ENCODE measurements around the gene PRRT1B.
"Not testable (repeated sequence)": the region's sequence is repeated elsewhere in the genome, so short reads cannot be mapped to it uniquely, and the experiment has no call there.

Gene PRRT1B

DNA sequence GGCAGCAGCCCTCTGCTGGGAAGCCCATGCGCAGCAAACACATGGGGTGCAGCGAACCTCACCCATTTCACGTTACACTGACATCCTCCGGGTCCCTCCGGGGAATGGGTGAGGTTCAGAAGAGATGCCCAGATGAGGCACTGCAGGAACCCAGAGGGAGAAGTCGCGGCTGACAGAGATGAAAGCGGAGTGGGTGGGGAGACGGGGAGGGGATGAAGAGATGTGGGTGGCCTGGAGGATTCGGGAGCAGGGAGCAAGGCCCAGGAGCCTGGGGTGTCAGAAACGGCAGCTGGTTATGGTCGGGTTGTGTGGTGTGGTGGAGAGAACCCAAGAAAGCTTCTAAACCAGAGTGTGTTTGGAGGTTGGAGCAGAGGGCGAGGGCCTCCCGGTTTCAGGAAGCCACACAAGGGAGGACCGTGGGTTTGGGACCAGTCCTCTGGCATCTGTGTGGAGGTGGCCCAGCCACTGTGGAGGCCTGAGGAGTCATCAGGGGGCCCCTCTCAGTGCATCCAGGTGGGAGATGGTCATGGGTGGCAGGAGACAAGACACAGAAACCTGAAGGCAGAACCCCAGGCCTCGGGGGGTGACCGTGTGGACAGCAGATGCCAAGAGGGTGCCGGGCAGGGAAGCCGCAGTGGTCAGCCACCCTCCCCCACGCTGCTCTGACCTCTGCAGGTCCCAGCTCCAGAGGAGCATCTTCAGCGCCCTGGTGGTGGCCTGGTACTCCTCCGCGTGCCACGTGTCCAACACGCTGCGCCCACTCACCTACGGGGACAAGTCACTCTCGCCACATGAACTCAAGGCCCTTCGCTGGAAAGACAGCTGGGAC lies 22.9 kb upstream of the PRRT1B start:
- DNase-seq (ENCODE audit: low read depth) = no peak

DNA sequence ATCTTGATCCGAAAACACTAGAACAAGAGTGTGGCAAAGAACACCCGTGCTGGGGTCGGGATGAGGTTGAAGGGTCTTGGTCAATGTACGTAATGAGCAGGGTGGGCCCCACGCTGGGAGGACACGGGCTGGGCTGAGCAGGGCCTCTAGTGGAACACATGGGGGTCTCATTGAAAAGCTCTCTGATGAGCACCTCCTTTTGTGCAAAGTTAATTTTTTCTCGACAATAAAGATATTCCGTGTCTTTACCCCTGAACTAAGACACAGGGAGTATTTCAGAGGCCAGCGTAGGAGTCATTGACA lies 22.3 kb upstream of the PRRT1B start:
- no peak for DNase-seq (ENCODE audit: low read depth)

DNA sequence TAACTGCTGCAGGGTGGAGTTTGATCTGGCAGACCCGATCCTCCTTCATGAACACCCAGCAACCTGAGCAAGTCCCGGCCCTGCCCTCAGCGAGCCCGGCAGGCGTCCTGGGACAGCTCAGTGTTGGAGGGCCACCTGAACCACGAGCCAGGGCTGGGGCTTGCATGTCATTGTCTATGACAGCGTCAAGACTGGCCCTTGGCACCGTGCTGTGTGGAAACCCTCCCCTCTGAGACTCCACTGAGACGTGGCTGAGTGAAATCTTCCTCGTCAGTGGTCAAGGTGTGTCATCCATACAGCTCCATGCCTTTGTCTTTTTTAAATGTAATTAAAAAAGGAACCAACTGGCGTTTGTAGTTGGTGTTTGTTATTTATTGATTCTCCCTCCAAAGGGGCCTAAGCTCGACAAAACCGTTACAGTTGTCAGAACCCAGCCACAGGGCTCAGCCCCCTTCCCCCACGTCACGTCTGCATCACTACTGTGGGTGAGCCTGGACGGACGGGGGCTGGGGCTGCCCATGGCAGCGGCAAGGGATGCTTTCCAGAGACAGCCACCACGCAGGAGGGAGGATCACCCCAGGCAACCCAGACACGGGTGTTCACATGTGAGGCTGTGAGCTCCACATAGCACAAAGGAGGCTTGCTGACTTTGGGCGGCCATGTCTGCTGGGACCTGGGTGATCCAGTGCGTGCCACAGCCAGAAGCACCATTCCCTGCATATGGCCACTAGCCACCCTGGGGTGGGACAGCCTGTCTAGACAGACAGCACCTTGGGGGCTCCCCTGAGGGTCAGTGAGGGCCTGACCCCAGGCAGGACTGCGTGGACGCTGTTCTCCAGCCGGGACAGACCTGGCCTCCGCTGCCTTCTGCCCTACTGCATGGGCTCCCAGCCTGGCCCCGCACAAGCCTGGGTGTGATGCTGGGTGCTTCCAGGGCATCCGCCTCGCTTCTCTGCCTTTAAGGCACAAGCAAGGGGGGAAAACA lies 21.6 kb upstream of the PRRT1B start:
- DNase-seq (ENCODE audit: low read depth) = no peak

DNA sequence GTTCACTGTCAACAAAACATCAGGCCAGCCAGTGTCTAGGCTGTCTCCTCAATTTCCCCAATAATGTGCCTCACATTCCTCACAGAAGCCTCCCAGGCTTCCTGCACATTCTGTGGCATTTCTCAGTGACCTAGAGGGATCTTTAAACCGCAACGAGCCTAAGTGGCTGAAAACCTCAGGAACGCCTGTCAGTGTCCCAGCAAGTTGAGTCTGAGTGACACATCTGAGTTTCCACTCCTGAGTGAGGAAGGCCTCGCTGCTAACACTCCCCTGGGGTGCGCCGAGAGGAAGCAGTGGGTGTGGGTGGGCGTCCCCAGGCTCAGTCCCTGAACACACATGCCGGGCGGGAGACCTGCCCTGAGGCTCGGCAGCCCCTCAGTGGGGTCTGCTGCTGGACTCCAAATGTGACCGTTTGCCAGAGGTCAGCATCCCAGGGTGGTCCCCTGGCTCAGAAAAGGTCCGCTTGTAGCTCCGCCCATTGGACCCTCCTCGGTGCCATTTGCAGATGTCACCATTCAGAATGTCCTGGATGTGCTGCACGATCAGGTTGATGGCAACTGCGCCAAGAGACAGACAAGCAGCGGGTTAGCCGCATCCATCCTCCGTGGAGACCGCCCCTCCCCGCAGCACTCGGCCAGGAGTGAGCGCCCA lies 20.5 kb upstream of the PRRT1B start:
- DNase-seq (ENCODE audit: low read depth) = no peak

DNA sequence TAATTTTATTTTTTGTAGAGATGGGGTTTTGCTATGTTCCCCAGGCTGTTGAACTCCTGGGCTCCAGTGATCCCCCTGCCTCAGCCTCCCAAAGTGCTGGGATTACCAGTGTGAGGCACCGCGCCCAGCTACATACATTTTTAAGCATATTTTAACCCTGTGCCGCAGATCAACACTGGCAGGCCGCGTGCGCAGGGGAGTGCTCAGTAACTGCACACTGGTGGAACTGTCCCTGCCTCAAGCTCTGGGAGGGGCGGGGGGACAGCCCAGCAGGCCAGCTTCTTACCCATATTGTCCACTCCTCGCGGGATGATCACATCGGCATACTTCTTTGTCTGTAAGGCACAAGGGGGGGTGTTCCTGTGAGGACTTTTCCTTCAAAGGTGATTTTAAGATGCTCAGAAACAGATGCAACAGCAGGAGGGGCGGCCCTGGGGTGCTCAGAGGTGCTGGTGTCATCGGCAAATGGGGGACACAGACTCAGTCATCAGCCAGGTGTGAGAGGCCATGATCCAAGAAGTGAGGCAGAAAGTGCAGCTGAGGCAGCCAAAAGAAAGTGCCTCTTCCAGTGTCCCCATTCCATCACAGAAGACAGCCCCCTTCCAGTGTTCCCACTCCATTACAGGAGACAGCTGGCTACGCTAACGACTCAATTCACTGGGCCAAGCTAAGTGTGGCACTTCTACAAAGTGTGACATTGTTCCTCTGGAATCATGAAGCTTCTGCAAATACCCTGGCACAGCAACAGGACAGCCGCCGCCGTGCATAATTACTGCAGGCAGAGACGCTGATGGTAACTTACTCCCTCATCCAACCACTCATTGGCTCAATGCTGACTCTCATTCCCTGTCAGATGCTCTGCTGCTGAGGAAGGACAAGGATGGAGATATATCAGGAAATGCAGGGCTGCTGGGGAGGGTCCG lies 19.4 kb upstream of the PRRT1B start:
- DNase-seq (ENCODE audit: low read depth) = no peak

DNA sequence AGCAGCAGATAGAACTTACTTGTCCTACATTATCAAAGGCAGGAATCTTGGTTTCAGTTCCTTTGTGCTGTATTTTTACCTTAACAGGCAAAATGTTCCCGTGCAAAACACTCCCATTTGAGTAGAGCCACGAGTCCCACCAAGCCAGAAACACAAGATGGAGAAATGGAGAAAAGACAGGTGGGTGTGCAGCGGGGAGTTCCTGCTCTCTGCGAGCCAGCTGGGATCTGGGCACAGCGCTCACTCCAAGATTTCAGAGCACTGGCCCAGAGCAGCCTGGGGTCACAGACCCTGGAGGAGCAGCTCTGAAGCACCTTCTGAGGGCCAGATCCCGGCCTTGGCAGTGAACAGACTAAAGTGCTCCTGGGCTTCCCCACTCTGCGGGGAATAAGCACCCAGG lies 17.1 kb upstream of the PRRT1B start:
- DNase-seq (ENCODE audit: low read depth) = no peak

DNA sequence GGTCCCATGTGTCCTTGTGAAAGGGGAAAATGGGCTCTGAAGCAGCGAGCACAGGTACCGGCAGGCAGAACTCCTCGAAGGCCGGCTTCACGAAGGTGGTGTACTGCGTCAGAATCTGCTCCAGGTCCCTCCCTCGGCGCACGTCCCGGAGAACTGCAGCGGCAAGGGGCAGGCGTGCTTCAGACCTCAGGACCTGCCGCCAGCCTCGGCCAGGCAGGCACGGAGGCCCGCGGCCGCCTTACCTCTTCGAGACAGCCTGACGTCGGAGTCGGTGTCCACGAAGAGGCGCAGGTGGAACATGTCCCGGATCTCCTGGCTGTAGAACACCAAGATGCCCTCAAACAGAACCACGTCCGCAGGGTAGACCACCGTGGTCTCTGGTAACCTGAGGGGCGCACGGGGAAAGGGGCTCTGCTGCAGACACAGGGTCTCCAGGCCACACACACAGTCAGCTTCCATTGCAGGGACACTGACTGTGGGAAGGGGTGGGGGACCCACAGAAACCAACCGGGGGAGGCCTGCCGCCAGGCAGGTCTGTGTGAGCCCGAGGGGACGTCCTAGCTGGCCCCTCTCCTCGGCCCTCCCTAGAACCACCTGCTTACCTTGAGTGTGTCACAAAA lies 16.3 kb upstream of the PRRT1B start:
- no peak for DNase-seq (ENCODE audit: low read depth)

DNA sequence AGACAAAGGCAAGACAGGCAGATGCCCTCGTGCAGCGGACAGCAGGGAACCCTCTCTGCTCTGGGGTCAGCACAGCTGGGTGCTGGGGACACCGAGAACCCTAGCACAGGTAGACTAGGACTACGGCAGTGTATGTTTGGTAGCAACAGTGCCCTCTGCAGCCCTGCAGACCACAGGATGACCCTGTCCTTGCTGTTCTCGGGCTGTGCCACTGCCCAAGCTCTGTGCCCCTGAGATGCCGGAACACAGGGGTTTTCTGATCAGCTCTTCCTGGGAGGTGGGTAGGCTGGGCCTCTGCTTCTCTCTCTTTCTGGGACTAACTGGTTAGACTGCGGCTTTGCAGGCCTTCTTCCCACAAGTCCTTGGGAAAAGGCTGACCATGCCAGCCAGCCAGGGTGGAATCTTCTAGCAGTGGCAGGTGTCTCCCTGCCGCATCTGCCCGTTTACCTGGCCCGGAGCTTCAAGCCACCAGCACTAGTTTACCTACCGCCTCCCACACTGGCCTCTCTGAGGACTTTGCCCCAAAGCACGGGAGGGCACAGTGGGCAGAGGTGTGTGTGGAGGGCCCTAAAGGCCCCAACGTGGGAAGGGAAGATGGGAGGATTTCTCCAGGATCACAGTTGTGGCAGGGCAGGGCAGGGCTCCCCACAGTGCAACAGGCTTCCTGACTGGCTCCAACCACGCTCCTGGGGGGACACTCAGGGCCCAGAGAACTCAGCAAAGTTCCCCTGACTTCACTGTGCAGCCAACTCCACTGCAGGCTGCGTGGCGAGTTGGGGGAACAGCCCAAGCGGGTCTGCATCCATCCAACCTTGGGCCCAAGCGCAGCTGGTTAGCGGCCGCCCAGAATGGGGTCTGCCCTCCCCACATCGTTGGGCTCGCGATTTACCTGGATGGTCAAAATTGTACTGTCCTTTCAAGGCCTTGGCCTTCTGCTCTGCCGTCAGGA lies 15.5 kb upstream of the PRRT1B start:
- DNase-seq (ENCODE audit: low read depth) = no peak

DNA sequence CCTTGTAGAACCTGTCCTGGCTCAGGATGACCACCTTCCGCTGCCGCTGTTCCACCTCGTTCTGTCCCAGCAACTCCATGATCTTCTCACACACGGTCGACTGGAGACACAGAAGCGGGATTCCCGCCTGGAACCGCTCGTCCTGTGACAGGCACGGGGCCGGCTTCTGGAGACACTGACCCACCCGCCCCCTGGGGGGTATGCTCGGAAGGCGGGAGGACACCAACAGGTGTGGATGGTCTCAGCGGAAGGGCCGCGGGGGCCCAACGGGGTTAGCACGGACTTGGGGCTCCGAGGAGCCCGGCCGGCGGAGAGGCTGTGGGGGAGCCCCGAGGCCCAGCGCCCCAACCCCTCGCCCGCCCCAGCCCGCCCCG lies 14.8 kb upstream of the PRRT1B start:
- no peak for DNase-seq (ENCODE audit: low read depth)

DNA sequence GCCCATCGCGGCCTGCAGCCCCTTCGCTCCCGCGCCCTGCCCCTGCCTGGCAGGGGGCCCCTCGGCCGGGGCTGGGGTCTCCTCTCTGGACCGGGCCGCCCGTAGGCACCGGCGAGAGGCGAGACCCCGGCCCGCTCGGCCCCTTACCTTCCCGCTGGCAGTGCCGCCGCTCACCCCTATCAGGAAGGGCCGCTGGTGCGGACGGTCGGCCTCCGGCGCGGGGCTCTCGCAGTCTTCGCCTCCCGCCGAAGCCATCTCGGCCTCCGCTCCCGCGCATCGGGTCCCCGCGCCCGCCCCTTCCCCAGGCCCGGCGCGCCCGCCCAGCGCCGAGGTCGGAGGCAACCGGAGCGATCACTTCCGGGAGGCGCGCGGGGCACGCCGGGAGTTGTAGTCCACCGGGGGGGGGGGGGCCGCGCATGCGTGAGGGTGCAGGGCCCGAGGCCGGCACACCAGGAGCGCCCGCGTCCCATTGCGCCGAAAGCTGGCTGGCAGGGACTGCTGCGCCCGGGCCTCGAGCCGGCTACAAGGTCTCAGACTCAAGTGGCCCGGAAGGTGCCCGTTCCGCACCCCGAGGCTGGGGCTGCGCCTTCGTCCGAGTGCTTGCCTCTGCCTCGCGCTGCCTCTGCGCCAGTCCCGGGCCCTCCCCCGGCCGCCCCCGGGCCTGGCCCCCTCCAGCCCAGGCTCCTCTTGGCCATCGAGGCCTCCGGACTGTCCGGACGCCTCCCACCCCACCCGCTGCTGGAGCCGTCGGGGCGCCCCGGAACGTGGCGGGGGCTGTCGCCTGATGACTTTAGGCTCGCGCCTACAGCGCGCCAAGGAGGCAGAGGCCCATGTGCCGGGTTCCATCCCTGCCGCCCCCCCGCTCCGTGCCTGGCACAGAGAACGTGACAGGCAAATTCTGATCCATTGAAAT lies 14.1 kb upstream of the PRRT1B start, which contains the start of gene UCK1:
Gene UCK1 (minus strand): TSS at position 344 of the 913 bp plus-strand sequence. CDS start 89 bp downstream, at position 255.
- DNase-seq (ENCODE audit: low read depth) = no peak

DNA sequence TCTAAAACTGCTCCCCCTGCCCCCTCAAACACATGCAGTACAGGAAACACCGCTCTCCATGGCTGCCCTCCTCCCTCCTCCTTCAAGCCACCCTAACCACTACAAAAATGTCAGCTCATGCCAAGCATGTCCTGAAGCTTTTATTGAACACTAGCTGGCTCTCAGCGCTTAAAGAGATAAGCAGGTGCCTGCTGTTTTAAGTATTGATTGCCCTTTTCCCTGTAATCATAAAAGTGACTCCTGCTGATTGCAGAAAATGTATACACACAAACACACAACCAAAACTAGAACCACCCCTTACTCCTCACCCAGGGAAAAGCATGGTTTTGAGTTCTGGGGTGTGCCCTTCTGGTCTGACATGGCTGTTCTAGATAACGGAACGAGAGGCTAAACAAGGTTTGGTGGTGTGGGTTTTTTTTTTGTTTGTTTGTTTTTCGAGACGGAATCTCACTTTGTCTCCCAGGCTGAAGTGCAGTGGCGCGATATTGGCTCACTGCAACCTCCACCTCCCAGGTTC lies 10.5 kb upstream of the PRRT1B start:
- DNase-seq (ENCODE audit: low read depth) = no peak

DNA sequence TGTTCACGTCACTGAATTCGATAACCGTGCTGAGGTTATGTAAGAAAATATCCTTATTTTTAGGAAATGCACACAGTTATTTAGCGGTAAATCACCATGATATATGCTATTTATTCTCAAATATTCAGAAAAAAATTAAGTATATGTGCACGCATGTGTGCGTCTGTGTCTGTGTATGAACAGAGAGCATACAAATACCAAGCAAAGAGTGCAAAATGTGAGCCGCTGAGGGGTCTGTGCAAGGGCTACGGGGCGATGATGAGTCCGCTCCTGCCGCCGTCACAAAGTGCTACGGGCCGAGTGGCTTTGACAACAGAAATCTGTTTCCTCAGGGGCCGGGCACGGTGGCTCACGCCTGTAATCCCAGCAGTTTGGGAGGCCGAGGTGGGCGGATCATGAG lies 7.4 kb upstream of the PRRT1B start:
- no peak for DNase-seq (ENCODE audit: low read depth)

DNA sequence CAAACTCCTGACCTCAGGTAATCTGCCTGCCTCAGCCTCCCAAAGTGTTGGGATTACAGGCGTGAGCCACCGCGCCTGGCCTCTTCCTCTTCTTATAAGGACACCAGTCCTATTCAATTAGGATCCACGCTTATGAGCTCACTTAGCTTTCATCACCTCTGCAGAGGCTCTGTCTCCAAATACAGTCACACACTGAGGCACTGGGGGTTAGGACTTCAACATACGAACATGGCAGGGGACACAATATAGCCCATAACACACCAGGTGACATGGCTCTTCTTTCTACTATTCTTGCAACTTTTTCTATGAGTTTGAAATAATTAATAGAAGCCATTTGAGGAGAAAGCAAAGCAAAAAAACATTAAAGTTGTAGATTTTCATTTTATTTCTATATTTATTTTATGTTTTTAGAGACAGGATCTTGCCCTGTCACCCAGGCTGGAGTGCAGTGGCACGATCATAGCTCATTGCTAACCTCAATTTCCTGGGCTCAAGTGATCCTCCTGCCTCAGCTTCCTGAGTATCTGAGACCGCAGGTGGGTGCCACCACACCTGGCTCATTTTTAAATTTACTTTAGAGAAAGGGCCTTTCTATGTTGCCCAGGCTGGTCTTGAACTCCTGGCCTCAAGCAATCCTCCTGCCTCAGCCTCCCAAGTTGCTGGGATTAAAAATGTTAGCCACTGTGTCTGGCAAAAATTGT lies 6.0 kb upstream of the PRRT1B start:
- no peak for DNase-seq (ENCODE audit: low read depth)

DNA sequence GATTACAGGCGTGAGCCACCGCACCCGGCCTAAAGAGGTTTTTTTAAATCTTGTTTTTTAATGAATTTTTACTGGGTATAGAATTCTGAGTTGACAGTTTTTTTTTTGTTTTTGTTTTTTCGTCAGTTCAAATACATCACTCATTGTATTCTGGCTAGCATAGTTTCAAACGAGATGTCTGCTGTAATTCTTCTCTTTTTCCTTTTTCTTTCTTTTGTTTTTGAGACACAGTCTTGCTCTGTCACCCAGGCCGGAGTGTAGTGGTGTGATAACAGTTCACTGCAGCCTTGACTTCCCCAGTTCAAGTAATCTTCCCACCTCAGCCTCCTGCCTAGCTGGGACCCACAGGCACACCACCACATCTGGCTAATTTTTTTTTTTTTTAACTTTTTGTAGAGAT lies 2.2 kb upstream of the PRRT1B start:
- no peak for DNase-seq (ENCODE audit: low read depth)

DNA sequence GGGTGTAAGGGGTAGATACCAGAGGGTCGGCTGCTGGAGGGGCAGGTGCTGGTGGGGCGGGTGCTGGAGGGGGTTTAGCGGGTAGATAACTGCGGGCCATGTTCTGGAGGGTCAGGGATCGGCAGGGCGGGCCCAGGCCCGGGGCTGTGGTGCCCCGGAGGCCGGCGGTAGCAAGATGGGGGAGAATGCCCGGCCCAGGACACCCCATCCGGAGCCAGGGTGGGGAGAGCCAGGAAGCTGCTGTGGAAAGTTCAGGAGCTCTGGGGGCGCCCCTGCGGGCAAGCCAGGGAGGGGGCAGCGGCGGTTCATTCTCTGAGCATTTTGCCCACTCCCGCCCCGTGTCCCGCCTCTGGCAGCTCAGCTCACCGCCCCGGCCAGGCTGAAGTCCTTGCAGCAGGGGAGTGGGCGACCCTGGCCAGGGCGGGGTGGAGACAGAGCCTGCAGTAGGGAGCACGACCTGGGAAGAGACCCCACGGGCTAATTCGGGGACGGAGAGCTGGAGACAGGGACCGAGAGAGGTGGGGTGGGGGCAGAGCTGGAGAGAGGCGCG lies 538 bp downstream of the PRRT1B start:
- DNase-seq (ENCODE audit: low read depth) = no peak

DNA sequence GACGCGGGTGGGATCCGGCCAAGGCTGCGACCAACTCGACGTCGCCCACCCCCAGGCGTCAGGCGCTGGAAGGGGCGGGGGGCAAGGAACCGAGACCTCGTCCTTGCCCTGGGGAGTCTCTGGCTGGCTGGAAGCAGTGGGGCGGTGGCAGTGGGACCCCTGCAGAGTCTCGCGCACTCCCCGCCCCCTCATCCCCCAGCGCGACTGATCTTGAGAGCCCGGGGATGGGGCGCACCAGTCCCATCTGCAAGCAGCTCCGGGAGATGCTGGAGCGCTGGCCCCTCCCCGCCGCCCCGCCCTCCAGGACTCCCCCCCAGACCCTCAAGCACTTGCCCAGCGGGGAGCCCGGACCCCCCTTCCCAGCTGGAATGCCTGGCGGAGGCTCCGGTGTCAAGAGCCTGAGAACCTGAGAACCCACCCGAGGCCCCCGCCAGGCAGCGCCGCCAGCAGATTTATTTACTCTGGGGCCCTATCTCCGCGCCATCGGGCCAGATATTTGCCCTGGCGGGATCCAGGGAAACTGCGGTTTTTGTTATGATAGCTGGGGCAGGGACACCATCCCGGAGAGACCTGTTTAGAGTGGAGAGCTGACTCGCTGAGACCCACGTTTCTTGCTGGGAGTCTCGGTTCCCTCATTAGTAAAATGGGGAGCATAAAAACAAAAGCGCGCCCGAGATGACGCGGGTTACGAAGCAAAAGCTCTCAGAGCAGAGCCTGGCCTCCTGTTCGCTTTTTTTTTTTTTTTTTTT lies 1.2 kb downstream of the PRRT1B start:
- no peak for DNase-seq (ENCODE audit: low read depth)

DNA sequence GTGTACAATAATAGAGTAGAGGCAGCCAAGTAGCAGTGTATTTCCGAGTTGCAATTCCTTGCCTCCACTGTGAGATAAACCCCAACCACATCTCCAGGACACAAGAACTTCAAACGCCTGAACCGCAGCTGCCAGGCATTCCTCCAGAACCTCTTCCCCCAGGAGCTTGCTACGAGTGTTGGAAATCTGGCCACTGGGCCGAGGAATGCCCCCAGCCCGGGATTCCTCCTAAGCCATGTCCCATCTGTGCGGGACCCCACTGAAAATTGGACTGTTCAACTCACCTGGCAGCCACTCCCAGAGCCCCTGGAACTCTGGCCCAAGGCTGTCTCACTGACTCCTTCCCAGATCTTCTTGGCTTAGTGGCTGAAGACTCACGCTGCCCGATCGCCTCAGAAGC lies 3.9 kb downstream of the PRRT1B start:
- DNase-seq (ENCODE audit: low read depth) = not testable (repeated sequence)

Measured in non-pigmented ciliary epithelial cell (primary cell).